IgD-negative memory B cell (primary cell): ENCODE data around the gene NCAM1. TPM values are rescaled to one million over a fixed set of nuclear protein-coding genes. Genes with fewer than 3 reads are reported as not detected.
"Not testable (repeated sequence)": the region's sequence is repeated elsewhere in the genome, so short reads cannot be mapped to it uniquely, and the experiment has no call there.

Source experiments
- H3K27ac Mint-ChIP-seq, 3 donors: one replicate each; pipeline ENCODE4 v1.8.0; 2020 to 2022; ENCODE audit warnings: mild to moderate bottlenecking in 3 of 3, mixed read lengths in 3 of 3, moderate library complexity in 1 of 3
- H3K27me3 Mint-ChIP-seq: one replicate; pipeline ENCODE4 v1.8.0; 2021; ENCODE audit warnings: mixed read lengths
- H3K36me3 Mint-ChIP-seq: one replicate; pipeline ENCODE4 v1.8.0; 2020; ENCODE audit warnings: mild to moderate bottlenecking, mixed read lengths
- H3K4me1 Mint-ChIP-seq, 3 donors: one replicate each; pipeline ENCODE4 v1.8.0; 2020 to 2022; ENCODE audit warnings: mixed read lengths in 3 of 3, mild to moderate bottlenecking in 1 of 3
- H3K4me3 Mint-ChIP-seq, 4 donors: one replicate each; pipeline ENCODE4 v1.8.0; 2020 to 2022; ENCODE audit warnings: mild to moderate bottlenecking in 4 of 4, mixed read lengths in 4 of 4, moderate library complexity in 3 of 4
- H3K9me3 Mint-ChIP-seq, 3 donors: one replicate each; pipeline ENCODE4 v1.8.0; 2020 to 2021; ENCODE audit warnings: mixed read lengths in 3 of 3, mild to moderate bottlenecking in 1 of 3
- polyA plus RNA-seq: library from polyadenylated mRNA; unstranded; fragments of 300-500 nt; fragmentation: Illumina TruSeq; gene quantifications from one replicate; pipeline ENCODE4 v1.2.3, GENCODE V29; 2021

NCAM1 gene
- polyA plus RNA-seq, 1 donor from 2014 or later, result not detected

- peaks cover 2% of the 10 kb centered on the region for H3K27me3 Mint-ChIP-seq
- H3K27ac Mint-ChIP-seq, result no peak overlapping the region
- no peak overlapping the region for H3K4me3 Mint-ChIP-seq
- no peaks in the 10 kb centered on the region for H3K4me1 Mint-ChIP-seq
- peaks cover 2% of the 10 kb centered on the region for H3K36me3 Mint-ChIP-seq
- H3K9me3 Mint-ChIP-seq, result peaks cover 0 to 6% (median 0%) of the 10 kb centered on the region in 3 donors
These were observed 62.0 kb downstream of the NCAM1 start for GRCh38 chr11:113023228-113023627.

DNA sequence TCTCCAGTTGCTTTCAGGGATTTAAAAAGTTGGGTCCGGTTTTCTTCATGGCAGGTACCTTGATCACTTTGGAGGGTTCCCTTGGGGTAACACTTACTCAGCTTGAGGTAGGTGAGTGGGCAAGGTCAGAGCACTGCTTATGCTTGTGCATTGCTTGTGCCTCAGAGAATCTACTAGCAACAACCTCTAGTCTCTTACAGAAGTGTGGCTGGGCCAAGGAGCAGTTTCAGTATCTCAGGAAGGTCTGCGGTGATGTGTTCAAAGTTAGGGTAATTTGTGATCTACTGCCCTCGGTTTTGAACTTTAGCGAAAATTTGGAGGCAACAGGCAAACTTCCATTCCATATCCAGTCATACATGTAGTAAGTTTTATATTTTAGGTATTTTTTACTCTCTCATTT, 62.8 kb downstream of the NCAM1 start:
- Mint-ChIP-seq H3K9me3 (peaks cover 0 to 7% (median 0%) of the 10 kb centered on the region in 3 donors), H3K27me3 (peaks cover 2% of the 10 kb centered on the region), H3K36me3 (peaks cover 2% of the 10 kb centered on the region), H3K4me1 (no peaks in the 10 kb centered on the region), H3K27ac (no peak overlapping the region), H3K4me3 (no peak overlapping the region)

- Mint-ChIP-seq H3K27me3 (no peaks in the 10 kb centered on the region), H3K36me3 (peaks cover 2% of the 10 kb centered on the region), H3K27ac (no peak overlapping the region), H3K4me1 (no peaks in the 10 kb centered on the region), H3K4me3 (no peak overlapping the region), H3K9me3 (peaks cover 0 to 7% (median 0%) of the 10 kb centered on the region in 3 donors)
These were observed 65.6 kb downstream of the NCAM1 start for GRCh38 chr11:113026778-113027177.

- H3K4me3 Mint-ChIP-seq, result no peak overlapping the region
- no peaks in the 10 kb centered on the region for H3K4me1 Mint-ChIP-seq
- peaks cover 0 to 3% (median 0%) of the 10 kb centered on the region in 3 donors for H3K9me3 Mint-ChIP-seq
- peaks cover 2% of the 10 kb centered on the region for H3K36me3 Mint-ChIP-seq
- H3K27me3 Mint-ChIP-seq, result no peaks in the 10 kb centered on the region
- H3K27ac Mint-ChIP-seq, result no peak overlapping the region
These were observed 73.4 kb downstream of the NCAM1 start for GRCh38 chr11:113034576-113034975.

DNA sequence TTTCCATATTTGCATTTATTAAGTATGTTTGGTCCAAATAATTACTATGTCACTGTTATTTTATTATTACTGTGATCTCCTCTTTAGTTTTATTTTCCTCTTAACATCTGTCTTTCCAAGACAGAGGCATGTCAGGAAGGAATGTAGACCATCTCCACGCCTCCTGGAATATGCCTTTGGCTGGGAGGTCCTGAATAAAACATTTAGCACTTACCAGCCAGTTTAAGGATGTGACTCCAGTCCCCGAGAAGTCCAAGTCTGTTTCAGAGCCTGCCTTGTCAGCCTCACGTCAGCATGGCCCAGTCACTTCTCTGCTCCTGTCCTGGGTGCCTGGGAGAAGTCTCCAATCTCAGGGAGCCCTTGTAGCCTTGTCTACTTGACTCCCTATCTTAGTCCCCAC, 74.5 kb downstream of the NCAM1 start:
- Mint-ChIP-seq H3K36me3 (peaks cover 2% of the 10 kb centered on the region), H3K4me1 (no peaks in the 10 kb centered on the region), H3K4me3 (no peak overlapping the region), H3K9me3 (peaks cover 0 to 3% (median 0%) of the 10 kb centered on the region in 3 donors), H3K27me3 (no peaks in the 10 kb centered on the region), H3K27ac (no peak overlapping the region)

DNA sequence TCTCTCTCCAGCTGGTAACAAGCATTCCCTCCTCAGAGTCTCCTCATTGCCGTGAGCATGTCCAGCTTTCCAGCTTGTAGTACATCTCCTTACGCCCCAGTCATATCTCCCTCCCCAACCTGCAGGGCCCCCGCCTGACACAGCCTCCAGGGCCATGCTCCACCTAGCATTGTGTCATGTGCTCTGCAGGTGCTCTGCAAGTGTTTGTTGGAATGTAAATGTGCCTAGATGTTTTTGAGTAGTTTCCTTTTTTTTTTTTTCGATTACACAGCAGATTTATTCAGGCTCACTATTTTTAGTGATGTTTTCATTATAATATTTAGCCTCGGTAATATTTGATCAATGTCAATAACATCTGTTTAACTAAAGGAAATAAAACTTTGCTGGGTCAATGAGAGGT, 82.5 kb downstream of the NCAM1 start:
- Mint-ChIP-seq H3K4me1 (no peaks in the 10 kb centered on the region), H3K9me3 (peaks cover 3 to 10% (median 3%) of the 10 kb centered on the region in 3 donors), H3K4me3 (no peak overlapping the region), H3K27me3 (no peaks in the 10 kb centered on the region), H3K27ac (no peak overlapping the region), H3K36me3 (peaks cover 1% of the 10 kb centered on the region)

GRCh38 chr11:113045146-113045545, 83.9 kb downstream of the NCAM1 start:
- Mint-ChIP-seq H3K4me1 (no peaks in the 10 kb centered on the region), H3K9me3 (peaks cover 3 to 10% (median 5%) of the 10 kb centered on the region in 3 donors), H3K27ac (no peak overlapping the region), H3K27me3 (no peaks in the 10 kb centered on the region), H3K36me3 (peaks cover 1% of the 10 kb centered on the region), H3K4me3 (no peak overlapping the region)

- peaks cover 1% of the 10 kb centered on the region for H3K36me3 Mint-ChIP-seq
- no peak overlapping the region for H3K4me3 Mint-ChIP-seq
- no peak overlapping the region for H3K27ac Mint-ChIP-seq
- no peaks in the 10 kb centered on the region for H3K27me3 Mint-ChIP-seq
- H3K4me1 Mint-ChIP-seq, result no peaks in the 10 kb centered on the region
- H3K9me3 Mint-ChIP-seq, result peaks cover 3 to 11% (median 5%) of the 10 kb centered on the region in 3 donors
These were observed 85.6 kb downstream of the NCAM1 start for GRCh38 chr11:113046866-113047265.

- H3K4me3 Mint-ChIP-seq, result no peak overlapping the region
- H3K27ac Mint-ChIP-seq, result no peak overlapping the region
- peaks cover 3 to 10% (median 5%) of the 10 kb centered on the region in 3 donors for H3K9me3 Mint-ChIP-seq
- peaks cover 1% of the 10 kb centered on the region for H3K36me3 Mint-ChIP-seq
- H3K4me1 Mint-ChIP-seq, result no peaks in the 10 kb centered on the region
- H3K27me3 Mint-ChIP-seq, result no peaks in the 10 kb centered on the region
These were observed 87.9 kb downstream of the NCAM1 start for GRCh38 chr11:113048820-113049768.

DNA sequence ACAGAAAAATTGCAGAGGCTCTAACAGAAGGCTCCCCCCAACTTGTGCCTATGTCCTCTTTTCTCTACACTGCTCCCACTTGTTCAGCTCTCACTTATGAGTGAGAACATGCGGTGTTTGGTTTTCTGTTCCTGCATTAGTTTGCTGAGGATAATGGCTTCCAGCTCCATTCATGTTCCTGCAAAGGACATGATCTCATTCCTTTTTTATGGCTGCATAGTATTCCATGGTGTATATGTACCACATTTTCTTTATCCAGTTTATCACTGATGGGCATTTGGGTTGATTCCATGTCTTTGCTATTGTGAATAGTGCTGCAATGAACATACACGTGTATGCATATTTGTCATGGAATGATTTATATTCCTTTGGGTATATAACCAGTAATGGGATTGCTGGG, 91.8 kb downstream of the NCAM1 start:
- not testable (repeated sequence) for H3K4me3 Mint-ChIP-seq, H3K9me3 Mint-ChIP-seq, H3K27me3 Mint-ChIP-seq, H3K36me3 Mint-ChIP-seq, H3K4me1 Mint-ChIP-seq
- H3K27ac Mint-ChIP-seq, result peak overlapping the region in 1 of 3 donors; percentile 91

GRCh38 chr11:113057038-113057437, 95.8 kb downstream of the NCAM1 start:
- H3K36me3 Mint-ChIP-seq, result no peaks in the 10 kb centered on the region

GRCh38 chr11:113059548-113059947, 98.3 kb downstream of the NCAM1 start:
- Mint-ChIP-seq H3K27me3 (peaks cover 2% of the 10 kb centered on the region), H3K27ac (no peak overlapping the region), H3K36me3 (no peaks in the 10 kb centered on the region), H3K4me1 (no peaks in the 10 kb centered on the region), H3K4me3 (no peak overlapping the region), H3K9me3 (no peaks in the 10 kb centered on the region)

More at GRCh38 chr11:113057038-113057437, 95.8 kb downstream of the NCAM1 start:
- Mint-ChIP-seq H3K4me3 (no peak overlapping the region), H3K27ac (no peak overlapping the region), H3K9me3 (no peaks in the 10 kb centered on the region), H3K27me3 (no peaks in the 10 kb centered on the region), H3K4me1 (no peaks in the 10 kb centered on the region)

DNA sequence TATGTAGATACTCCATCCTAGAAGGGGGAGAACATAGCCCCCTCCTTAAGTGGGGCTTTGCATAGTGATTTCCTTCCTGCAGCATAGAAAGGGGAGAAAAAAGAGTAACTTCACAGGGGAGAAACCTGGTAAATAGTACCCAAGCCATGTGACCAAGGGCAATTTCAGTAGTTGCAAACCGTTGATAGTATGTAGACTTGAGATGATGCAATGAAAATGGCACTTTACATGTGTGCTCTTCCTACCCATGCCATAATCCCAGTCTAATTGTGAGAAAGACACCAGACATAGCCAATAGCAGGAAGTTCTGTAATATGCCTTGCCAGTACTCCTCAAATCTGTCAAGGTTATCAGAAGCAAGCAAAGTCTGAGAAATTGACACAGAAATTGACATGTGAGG, 104.1 kb downstream of the NCAM1 start:
- no peak overlapping the region for H3K27ac Mint-ChIP-seq

GRCh38 chr11:113072237-113072858, 111.1 kb downstream of the NCAM1 start:
- Mint-ChIP-seq H3K4me1 (no peaks in the 10 kb centered on the region), H3K27me3 (no peaks in the 10 kb centered on the region), H3K36me3 (no peaks in the 10 kb centered on the region), H3K9me3 (no peaks in the 10 kb centered on the region), H3K4me3 (no peak overlapping the region), H3K27ac (no peak overlapping the region)

More for the DNA sequence above, 104.1 kb downstream of the NCAM1 start:
- Mint-ChIP-seq H3K4me1 (no peaks in the 10 kb centered on the region), H3K4me3 (no peak overlapping the region), H3K36me3 (no peaks in the 10 kb centered on the region), H3K9me3 (no peaks in the 10 kb centered on the region), H3K27me3 (peaks cover 2% of the 10 kb centered on the region)

DNA sequence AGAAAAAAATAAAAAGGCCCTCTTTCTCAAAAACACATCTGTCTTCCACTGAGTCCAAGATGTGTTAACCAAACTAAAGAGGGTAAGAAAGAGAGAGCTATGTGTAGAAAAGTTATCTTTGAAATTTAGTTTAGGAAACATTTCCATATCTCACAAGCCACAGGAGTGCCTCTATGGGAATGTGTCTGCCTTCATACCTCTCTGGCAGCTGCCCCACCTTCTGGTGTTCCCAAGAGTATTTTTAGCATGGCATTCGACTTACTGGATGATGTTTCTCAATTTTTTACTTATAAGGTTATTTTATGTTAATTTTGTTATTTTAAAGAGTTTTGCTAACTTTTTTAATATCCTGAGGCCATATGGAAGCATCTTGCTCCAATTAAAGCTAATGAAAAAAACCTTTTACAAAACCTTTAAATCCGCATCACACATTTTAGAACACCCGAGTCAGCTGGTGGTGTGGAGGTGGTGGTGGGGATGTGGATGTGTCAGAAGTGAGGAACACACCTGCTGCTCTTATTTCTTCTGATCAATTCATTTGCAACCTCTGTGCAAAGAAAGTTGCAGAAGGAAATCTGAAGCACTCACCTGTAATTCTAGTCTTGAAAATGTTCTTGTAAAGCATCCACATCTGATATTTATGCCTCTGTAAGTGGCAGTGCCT, 112.2 kb downstream of the NCAM1 start:
- Mint-ChIP-seq H3K27me3 (no peaks in the 10 kb centered on the region), H3K36me3 (no peaks in the 10 kb centered on the region), H3K27ac (no peak overlapping the region), H3K4me1 (no peaks in the 10 kb centered on the region), H3K9me3 (no peaks in the 10 kb centered on the region), H3K4me3 (no peak overlapping the region)
